Neural cell (in vitro differentiated cells): ENCODE measurements around the gene IBSP.

Experiments
- EP300 ChIP-seq: fragments of 450-650 bp; conservative IDR thresholded peaks from 2 replicates; pipeline ENCODE4 v1.6.1; 2014; ENCODE audit warnings: antibody characterized with exemption, mild to moderate bottlenecking, moderate library complexity; ENCODE audit not compliant: poor library complexity, severe bottlenecking
- EZH2 ChIP-seq: fragments of 200-600, 300-800 bp; shearing (Covaris generic), sonication (generic); IDR thresholded peaks from 2 replicates; pipeline ENCODE4 v1.6.1; 2014; ENCODE audit warnings: antibody characterized with exemption, low read length, borderline replicate concordance, mild to moderate bottlenecking; ENCODE audit not compliant: insufficient read depth, poor library complexity, severe bottlenecking
- MXI1 ChIP-seq: fragments of 450-650 bp; conservative IDR thresholded peaks from 2 replicates; pipeline ENCODE4 v1.6.1; 2014; ENCODE audit warnings: antibody characterized with exemption, mild to moderate bottlenecking; ENCODE audit not compliant: poor library complexity, severe bottlenecking
- POLR2AphosphoS5 ChIP-seq: IDR thresholded peaks from 2 replicates; pipeline ENCODE4 v1.6.1; 2012
- RAD21 ChIP-seq: fragments of 450-650 bp; conservative IDR thresholded peaks from 2 replicates; pipeline ENCODE4 v1.6.1; 2014; ENCODE audit warnings: antibody characterized with exemption, mild to moderate bottlenecking, moderate library complexity
- SMC3 ChIP-seq: fragments of 450-650 bp; conservative IDR thresholded peaks from 2 replicates; pipeline ENCODE4 v1.6.1; 2014; ENCODE audit warnings: antibody characterized with exemption, mild to moderate bottlenecking, moderate library complexity; ENCODE audit not compliant: poor library complexity
- TAF1 ChIP-seq: IDR thresholded peaks from 2 replicates; pipeline ENCODE4 v1.6.1; 2012; ENCODE audit warnings: low read depth
- TF ChIP-seq, protein P1 (sequence below): fragments of 450-650 bp; IDR thresholded peaks from 2 replicates; pipeline ENCODE4 v1.5.1; 2014; ENCODE audit warnings: antibody characterized with exemption, mild to moderate bottlenecking, moderate library complexity; ENCODE audit not compliant: poor library complexity, severe bottlenecking

GRCh38 chr4:87840149-87840548 is 40.8 kb downstream of the IBSP start:
- TF ChIP-seq POLR2AphosphoS5 = no peak
- TF ChIP-seq, protein P1, sequence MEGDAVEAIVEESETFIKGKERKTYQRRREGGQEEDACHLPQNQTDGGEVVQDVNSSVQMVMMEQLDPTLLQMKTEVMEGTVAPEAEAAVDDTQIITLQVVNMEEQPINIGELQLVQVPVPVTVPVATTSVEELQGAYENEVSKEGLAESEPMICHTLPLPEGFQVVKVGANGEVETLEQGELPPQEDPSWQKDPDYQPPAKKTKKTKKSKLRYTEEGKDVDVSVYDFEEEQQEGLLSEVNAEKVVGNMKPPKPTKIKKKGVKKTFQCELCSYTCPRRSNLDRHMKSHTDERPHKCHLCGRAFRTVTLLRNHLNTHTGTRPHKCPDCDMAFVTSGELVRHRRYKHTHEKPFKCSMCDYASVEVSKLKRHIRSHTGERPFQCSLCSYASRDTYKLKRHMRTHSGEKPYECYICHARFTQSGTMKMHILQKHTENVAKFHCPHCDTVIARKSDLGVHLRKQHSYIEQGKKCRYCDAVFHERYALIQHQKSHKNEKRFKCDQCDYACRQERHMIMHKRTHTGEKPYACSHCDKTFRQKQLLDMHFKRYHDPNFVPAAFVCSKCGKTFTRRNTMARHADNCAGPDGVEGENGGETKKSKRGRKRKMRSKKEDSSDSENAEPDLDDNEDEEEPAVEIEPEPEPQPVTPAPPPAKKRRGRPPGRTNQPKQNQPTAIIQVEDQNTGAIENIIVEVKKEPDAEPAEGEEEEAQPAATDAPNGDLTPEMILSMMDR = no peak
- no peak for TF ChIP-seq EZH2
- TF ChIP-seq RAD21 = no peak
- TF ChIP-seq TAF1 = no peak
- no peak for TF ChIP-seq EP300
- TF ChIP-seq SMC3 = no peak
- no peak for TF ChIP-seq MXI1
